Colonic mucosa (tissue), 4 donors: ENCODE measurements around the gene FALEC. TPM values are rescaled to one million over a fixed set of nuclear protein-coding genes. Genes with fewer than 3 reads are reported as not detected.
A peak's percentile ranks its signal among the peaks of the same experiment; 100 is the strongest.
"Not testable (repeated sequence)": the region's sequence is repeated elsewhere in the genome, so short reads cannot be mapped to it uniquely, and the experiment has no call there.

ENCODE experiments used
- DNase-seq: peaks from one replicate; pipeline ENCODE4 v3.0.0-alpha.2; 2020
- H3K27ac ChIP-seq: fragments of 200-600 bp; one replicate; pipeline ENCODE4 v1.8.0; 2021
- H3K27me3 ChIP-seq: fragments of 200-600 bp; one replicate; pipeline ENCODE4 v1.8.0; 2021
- H3K36me3 ChIP-seq: fragments of 200-600 bp; one replicate; pipeline ENCODE4 v1.8.0; 2021
- H3K4me1 ChIP-seq: fragments of 200-600 bp; one replicate; pipeline ENCODE4 v1.8.0; 2021; ENCODE audit warnings: mild to moderate bottlenecking
- H3K4me3 ChIP-seq: fragments of 200-600 bp; one replicate; pipeline ENCODE4 v1.8.0; 2021
- H3K9ac ChIP-seq, 2 donors: one replicate each; pipeline ENCODE4 v1.7.0; 2013; ENCODE audit warnings: control low read depth in 2 of 2, low read depth in 2 of 2, low read length in 2 of 2
- H3K9me3 ChIP-seq: fragments of 200-600 bp; one replicate; pipeline ENCODE4 v1.8.0; 2021
- intact Hi-C: fragments of 100-400 bp; cut with DNase I; formaldehyde crosslinking; loops from one replicate; pipeline ENCODE4 v1.14.1; 2022
- total RNA-seq, 2 donors: library from RNA; stranded (reverse); fragmentation: NEBNext Ultra II Directional in 1 of 2; extraction: Animal tissue kit (Norgen Biotek cat#: 25700) in 1 of 2; gene quantifications; one replicate each; pipeline ENCODE4 v1.2.1, GENCODE V29; 2021
- TF ChIP-seq, protein P1 (sequence below): fragments of 200-600 bp; IDR thresholded peaks from one replicate; pipeline ENCODE4 v1.8.0; 2022; ENCODE audit warnings: antibody characterized with exemption, mild to moderate bottlenecking
- donor health status: healthy.
- donor health status: DM: no; HTN: no; CAD: no.
- donor health status: DM: no; HTN: no; CAD: no.

Gene FALEC
- total RNA-seq, 2 donors from 2014 or later: not detected

DNA sequence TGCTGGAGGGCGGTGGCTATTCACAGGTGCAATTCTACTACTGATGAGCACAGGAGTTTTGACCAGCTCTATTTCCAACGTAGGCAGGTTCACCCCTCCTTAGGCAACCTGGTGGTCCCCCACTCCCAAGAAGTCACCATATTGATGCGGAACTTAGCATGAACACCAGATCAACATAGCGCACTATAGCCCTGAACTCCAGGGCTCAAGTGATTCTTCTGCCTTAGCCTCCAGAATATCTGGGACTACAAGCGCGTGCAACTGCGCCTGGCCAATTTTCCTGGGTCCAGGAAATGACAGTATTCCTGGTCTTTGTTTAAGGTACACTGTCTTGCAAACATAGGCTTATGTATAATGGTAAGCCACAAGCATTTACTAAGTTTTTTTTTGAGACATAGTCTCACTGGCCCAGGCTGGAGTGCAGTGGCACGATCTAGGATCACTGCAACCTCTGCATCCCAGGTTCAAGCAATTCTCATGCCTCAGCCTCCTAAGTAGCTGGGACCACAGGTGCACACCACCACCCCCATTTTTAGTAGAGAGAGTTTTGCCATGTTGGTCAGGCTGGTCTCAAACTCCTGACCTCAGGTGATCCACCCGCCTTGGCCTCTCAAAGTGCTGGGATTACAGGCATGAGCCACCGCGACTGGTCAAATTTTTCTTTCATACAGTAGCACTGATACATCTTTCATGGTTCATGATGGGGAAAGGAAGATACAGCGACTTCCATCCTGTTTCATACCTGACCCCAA is 51.2 kb downstream of the FALEC start:
- Histone ChIP-seq H3K9me3 (no peaks in the 10 kb centered on the region), H3K36me3 (no peaks in the 10 kb centered on the region), H3K4me3 (no peak overlapping the region), H3K9ac (peak overlapping the region in 1 of 2 donors; percentile 75), H3K27ac (peak overlapping the region; percentile 98), H3K27me3 (no peaks in the 10 kb centered on the region), H3K4me1 (peaks cover 50% of the 10 kb centered on the region)
- TF ChIP-seq, protein P1, sequence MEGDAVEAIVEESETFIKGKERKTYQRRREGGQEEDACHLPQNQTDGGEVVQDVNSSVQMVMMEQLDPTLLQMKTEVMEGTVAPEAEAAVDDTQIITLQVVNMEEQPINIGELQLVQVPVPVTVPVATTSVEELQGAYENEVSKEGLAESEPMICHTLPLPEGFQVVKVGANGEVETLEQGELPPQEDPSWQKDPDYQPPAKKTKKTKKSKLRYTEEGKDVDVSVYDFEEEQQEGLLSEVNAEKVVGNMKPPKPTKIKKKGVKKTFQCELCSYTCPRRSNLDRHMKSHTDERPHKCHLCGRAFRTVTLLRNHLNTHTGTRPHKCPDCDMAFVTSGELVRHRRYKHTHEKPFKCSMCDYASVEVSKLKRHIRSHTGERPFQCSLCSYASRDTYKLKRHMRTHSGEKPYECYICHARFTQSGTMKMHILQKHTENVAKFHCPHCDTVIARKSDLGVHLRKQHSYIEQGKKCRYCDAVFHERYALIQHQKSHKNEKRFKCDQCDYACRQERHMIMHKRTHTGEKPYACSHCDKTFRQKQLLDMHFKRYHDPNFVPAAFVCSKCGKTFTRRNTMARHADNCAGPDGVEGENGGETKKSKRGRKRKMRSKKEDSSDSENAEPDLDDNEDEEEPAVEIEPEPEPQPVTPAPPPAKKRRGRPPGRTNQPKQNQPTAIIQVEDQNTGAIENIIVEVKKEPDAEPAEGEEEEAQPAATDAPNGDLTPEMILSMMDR: no peak
- intact Hi-C loops: loop anchor here (10.0 kb wide), 1 partner anchor 358 kb away; the partner anchor contains the start of gene SETDB1
- DNase-seq: no peak

DNA sequence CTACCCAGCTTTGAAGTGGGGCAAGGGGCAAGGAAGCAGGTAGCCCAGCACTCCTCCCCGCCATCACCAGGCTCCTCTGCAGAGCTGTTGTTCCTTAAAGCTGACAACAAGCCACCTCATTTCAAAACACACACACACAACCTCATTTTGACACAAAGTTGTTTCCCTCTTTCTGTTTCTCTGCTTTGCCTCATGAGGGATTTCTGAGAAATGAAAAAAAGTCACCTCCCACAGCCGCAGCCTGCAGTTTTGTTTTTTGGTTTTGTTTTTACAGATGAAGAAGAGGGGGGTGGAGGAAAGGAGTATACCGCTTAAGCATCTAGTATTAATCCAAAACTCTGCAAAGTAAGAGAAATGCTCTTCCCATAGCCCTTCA is 51.8 kb downstream of the FALEC start:
- DNase-seq: no peak
- Histone ChIP-seq H3K9me3 (no peaks in the 10 kb centered on the region), H3K27ac (peak overlapping the region; percentile 98), H3K4me3 (no peak overlapping the region), H3K9ac (peak overlapping the region in 1 of 2 donors; percentile 75), H3K27me3 (no peaks in the 10 kb centered on the region), H3K4me1 (peaks cover 49% of the 10 kb centered on the region), H3K36me3 (no peaks in the 10 kb centered on the region)
- TF ChIP-seq, protein P1: no peak
- intact Hi-C loops: loop anchor here (10.0 kb wide), 1 partner anchor 357 kb away; the partner anchor contains the start of gene SETDB1

DNA sequence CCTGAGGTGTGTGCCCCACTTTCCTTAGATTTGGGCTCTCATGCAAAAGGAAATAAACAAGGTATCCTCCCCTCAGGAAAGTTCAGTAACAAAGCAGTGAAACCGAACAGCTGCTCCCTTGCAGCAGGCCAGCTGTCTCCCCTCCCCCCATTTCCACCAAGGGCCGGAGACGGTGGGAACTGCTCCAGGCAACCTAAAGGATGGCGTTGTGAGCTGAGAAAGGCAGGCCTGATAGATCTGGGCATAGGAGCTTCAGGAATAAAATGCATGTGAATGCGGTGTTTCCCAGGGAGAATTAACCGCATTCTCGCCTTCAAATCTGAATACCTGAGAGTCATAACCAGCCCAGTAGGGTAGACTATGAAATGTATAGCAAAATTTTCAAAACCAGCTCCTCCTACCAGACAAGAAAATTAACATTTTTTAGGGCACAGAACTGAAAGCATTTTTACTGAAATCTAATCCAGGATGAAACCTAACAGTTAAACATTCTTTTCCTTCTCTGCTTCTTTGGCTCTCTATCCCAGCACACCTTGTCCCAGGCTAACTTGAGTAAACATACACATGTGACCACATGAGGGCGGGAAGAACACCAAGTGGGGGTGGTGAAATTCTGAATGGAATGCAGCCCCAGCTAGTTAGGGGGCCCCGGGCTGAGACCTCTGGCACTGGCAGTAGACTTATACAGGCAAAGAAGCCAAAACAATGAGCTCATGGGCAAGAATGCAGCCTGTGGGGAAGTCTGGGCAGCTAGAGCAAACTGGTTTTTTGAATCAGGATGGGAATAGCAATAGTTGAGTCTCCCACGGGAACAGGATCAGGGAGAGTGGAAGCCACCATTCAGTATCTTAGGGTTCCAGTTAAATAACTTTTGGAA is 52.4 kb downstream of the FALEC start:
- Histone ChIP-seq H3K36me3 (peaks cover 4% of the 10 kb centered on the region), H3K9ac (peak overlapping the region; percentile 13 to 75), H3K4me1 (peaks cover 44% of the 10 kb centered on the region), H3K9me3 (no peaks in the 10 kb centered on the region), H3K4me3 (no peak overlapping the region), H3K27ac (peak overlapping the region; percentile 98), H3K27me3 (no peaks in the 10 kb centered on the region)
- intact Hi-C loops: loop anchor here (10.0 kb wide), 1 partner anchor 357 kb away; the partner anchor contains the start of gene SETDB1
- TF ChIP-seq, protein P1: no peak
- peak; percentile 83 for DNase-seq

DNA sequence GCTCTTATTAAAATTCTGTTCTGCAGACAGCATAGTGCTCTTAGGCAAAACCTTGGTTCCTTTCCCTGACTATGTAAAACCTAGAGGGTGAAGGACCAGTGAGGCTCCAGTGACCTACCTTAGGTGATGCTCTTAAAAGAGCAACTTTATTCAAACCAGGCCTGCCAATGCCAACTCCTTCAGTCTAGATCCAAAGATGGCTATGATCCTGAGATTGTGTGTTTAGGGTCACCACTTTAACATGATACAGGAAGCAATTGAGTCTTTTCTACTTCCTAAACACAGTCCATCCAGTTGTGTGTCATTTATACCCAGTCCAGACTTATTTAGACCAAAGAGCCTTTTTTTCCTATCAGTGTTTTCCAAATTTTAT is 53.0 kb downstream of the FALEC start:
- Histone ChIP-seq H3K9me3 (no peaks in the 10 kb centered on the region), H3K27me3 (no peaks in the 10 kb centered on the region), H3K27ac (peak overlapping the region; percentile 98), H3K4me1 (peaks cover 39% of the 10 kb centered on the region), H3K4me3 (no peak overlapping the region), H3K36me3 (peaks cover 5% of the 10 kb centered on the region), H3K9ac (peak overlapping the region; percentile 13 to 75)
- DNase-seq: no peak
- TF ChIP-seq, protein P1: no peak
- intact Hi-C loops: loop anchor here (10.0 kb wide), 1 partner anchor 356 kb away; the partner anchor contains the start of gene SETDB1

DNA sequence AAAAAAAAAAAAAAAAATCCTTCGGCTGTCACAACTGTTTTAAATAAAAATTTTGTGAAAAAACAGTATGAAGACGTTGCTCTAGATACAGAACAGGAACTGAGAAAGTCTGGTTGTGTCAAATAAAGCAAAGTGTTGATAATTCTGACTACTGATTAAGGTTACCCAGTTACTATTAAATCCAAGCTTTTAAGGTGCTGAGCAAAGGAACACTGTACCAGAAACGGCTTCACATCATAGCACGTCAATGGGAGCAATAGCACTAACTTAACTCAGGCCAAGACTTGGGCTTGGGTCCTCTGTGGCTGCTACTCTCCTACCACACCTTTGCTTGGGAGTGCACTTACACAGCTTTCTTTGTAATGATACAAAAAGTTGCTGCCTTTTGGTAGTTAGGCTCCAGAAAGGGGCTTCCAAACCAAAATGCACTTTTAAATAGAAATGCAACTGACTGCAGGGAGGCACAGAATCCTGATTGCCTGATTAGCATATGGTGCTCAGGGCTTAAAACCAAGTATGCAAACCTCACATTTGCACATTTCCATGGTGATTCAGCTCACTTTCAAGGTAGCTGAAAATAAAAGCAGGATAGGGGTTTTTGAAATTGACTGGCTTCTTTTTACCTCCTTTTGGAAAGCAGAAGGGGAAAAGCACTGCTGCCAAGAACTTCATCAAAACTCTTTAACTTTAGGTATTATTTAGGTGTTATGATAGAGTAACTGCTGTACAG is 57.5 kb downstream of the FALEC start:
- Histone ChIP-seq H3K9me3 (no peaks in the 10 kb centered on the region), H3K27ac (peak overlapping the region; percentile 98), H3K9ac (no peak overlapping the region), H3K27me3 (no peaks in the 10 kb centered on the region), H3K4me3 (no peak overlapping the region), H3K36me3 (peaks cover 11% of the 10 kb centered on the region), H3K4me1 (peaks cover 19% of the 10 kb centered on the region)
- intact Hi-C loops: no loop called here
- TF ChIP-seq, protein P1: no peak
- DNase-seq: no peak

DNA sequence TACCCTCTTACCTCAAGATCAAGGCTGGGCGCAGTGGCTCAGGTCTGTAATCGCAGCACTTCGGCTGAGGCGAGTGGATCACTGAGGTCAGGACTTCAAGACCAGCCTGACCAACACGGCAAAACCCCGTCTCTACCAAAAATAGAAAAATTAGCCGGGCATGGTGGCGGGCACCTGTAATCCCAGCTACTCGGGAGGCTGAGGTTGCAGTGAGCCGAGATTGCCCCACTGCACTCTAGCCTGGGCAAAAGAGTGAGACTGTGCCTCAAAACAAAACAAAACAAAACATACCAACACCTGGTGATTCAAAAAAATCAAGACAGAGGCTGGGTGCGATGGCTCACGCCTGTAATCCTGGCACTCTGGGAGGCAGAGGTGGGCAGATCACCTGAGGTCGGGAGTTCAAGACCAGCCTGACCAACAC is 58.1 kb downstream of the FALEC start:
- intact Hi-C loops, DNase-seq: not testable (repeated sequence)
- peaks cover 19% of the 10 kb centered on the region for H3K4me1 ChIP-seq

More for the DNA sequence above, 58.1 kb downstream of the FALEC start:
- peak overlapping the region; percentile 98 for H3K27ac ChIP-seq
- H3K4me3 ChIP-seq, H3K27me3 ChIP-seq, H3K9ac ChIP-seq, H3K9me3 ChIP-seq: not testable (repeated sequence)
- H3K36me3 ChIP-seq: peaks cover 11% of the 10 kb centered on the region
